ENCODE data around the gene ARHGEF37.

Gene ARHGEF37

GRCh38 chr5:149635394-149635793 is 54.1 kb downstream of the ARHGEF37 start:
- no peak for DNase-seq (ENCODE audit: extremely low spot score)
- ChIA-PET CTCF (interaction anchor here (1.2 to 2.3 kb wide), 3 partner anchors 17 to 193 kb away, joined by 4 to 19 read pairs (median 5); no protein-coding TSS in a partner anchor), POLR2A (no interaction called here)
- TF ChIP-seq SP1 (IDR thresholded peaks at IDR 0.05) (no peak), NFRKB (IDR thresholded peaks at IDR 0.05) (no peak), TARDBP (IDR thresholded peaks at IDR 0.05) (no peak), ELF4 (IDR thresholded peaks at IDR 0.05) (no peak), FOXA1 (IDR thresholded peaks at IDR 0.05) (no peak)

- POLR2A ChIA-PET, result no interaction called here
- no peak for DNase-seq (ENCODE audit: extremely low spot score)
- CTCF ChIA-PET, result interaction anchor here (0.6 to 2.3 kb wide), 12 partner anchors 8 to 354 kb away, joined by 3 to 19 read pairs (median 5); no protein-coding TSS in a partner anchor
- TF ChIP-seq FOXM1 (IDR thresholded peaks at IDR 0.05; ENCODE audit: borderline replicate concordance), result no peak
- TF ChIP-seq ELF4 (IDR thresholded peaks at IDR 0.05), result no peak
- no peak for TF ChIP-seq CTBP1 (IDR thresholded peaks at IDR 0.05; ENCODE audit: borderline replicate concordance)
- TF ChIP-seq SUZ12 (IDR thresholded peaks at IDR 0.05), result no peak
- TF ChIP-seq SP1 (IDR thresholded peaks at IDR 0.05), result no peak
- TF ChIP-seq NFRKB (IDR thresholded peaks at IDR 0.05), result no peak
- TF ChIP-seq FOXK2 (IDR thresholded peaks at IDR 0.05), result no peak
- TF ChIP-seq HDGF (IDR thresholded peaks at IDR 0.05; ENCODE audit: borderline replicate concordance), result no peak
- no peak for TF ChIP-seq PKNOX1 (IDR thresholded peaks at IDR 0.05)
- TF ChIP-seq ZNF384 (IDR thresholded peaks at IDR 0.05), result no peak
- no peak for TF ChIP-seq LEF1 (IDR thresholded peaks at IDR 0.05; ENCODE audit: borderline replicate concordance)
- no peak for TF ChIP-seq FOXA1 (IDR thresholded peaks at IDR 0.05)
- no peak for TF ChIP-seq L3MBTL2 (conservative IDR thresholded peaks at IDR 0.05)
- TF ChIP-seq TARDBP (IDR thresholded peaks at IDR 0.05), result no peak
- TF ChIP-seq BHLHE40 (IDR thresholded peaks at IDR 0.05; ENCODE audit: borderline replicate concordance), result no peak
- no peak for TF ChIP-seq ARNT (IDR thresholded peaks at IDR 0.05)
Measured at GRCh38 chr5:149636191-149636860, 55.0 kb downstream of the ARHGEF37 start.

- ChIA-PET POLR2A (no interaction called here), CTCF (interaction anchor here (0.6 to 2.3 kb wide), 12 partner anchors 9 to 353 kb away, joined by 3 to 19 read pairs (median 5); no protein-coding TSS in a partner anchor)
- TF ChIP-seq NFRKB (IDR thresholded peaks at IDR 0.05), result no peak
- TF ChIP-seq LEF1 (IDR thresholded peaks at IDR 0.05; ENCODE audit: borderline replicate concordance), result no peak
- TF ChIP-seq FOXK2 (IDR thresholded peaks at IDR 0.05), result no peak
- TF ChIP-seq TARDBP (IDR thresholded peaks at IDR 0.05), result no peak
- TF ChIP-seq BHLHE40 (IDR thresholded peaks at IDR 0.05; ENCODE audit: borderline replicate concordance), result no peak
- no peak for TF ChIP-seq FOXM1 (IDR thresholded peaks at IDR 0.05; ENCODE audit: borderline replicate concordance)
- no peak for TF ChIP-seq L3MBTL2 (conservative IDR thresholded peaks at IDR 0.05)
- no peak for TF ChIP-seq FOXA1 (IDR thresholded peaks at IDR 0.05)
- TF ChIP-seq ARNT (IDR thresholded peaks at IDR 0.05), result no peak
- TF ChIP-seq HDGF (IDR thresholded peaks at IDR 0.05; ENCODE audit: borderline replicate concordance), result no peak
- no peak for TF ChIP-seq SUZ12 (IDR thresholded peaks at IDR 0.05)
- no peak for TF ChIP-seq ZNF384 (IDR thresholded peaks at IDR 0.05)
- TF ChIP-seq SP1 (IDR thresholded peaks at IDR 0.05), result no peak
- no peak for TF ChIP-seq CTBP1 (IDR thresholded peaks at IDR 0.05; ENCODE audit: borderline replicate concordance)
- TF ChIP-seq ELF4 (IDR thresholded peaks at IDR 0.05), result no peak
- no peak for TF ChIP-seq PKNOX1 (IDR thresholded peaks at IDR 0.05)
- DNase-seq (ENCODE audit: extremely low spot score), result peak; percentile 76
Measured at GRCh38 chr5:149636861-149637246, 55.6 kb downstream of the ARHGEF37 start.

- ChIA-PET POLR2A (no interaction called here), CTCF (interaction anchor here (0.7 to 1.2 kb wide), 5 partner anchors 19 to 324 kb away, joined by 3 to 4 read pairs (median 3); no protein-coding TSS in a partner anchor)
- TF ChIP-seq HDGF (IDR thresholded peaks at IDR 0.05; ENCODE audit: borderline replicate concordance), result no peak
- no peak for TF ChIP-seq SUZ12 (IDR thresholded peaks at IDR 0.05)
- TF ChIP-seq PKNOX1 (IDR thresholded peaks at IDR 0.05), result no peak
- no peak for DNase-seq (ENCODE audit: extremely low spot score)
Measured at GRCh38 chr5:149638136-149638535, 56.8 kb downstream of the ARHGEF37 start.

GRCh38 chr5:149638546-149639241 is 57.4 kb downstream of the ARHGEF37 start:
- DNase-seq (ENCODE audit: extremely low spot score), result no peak
- CTCF ChIA-PET, result interaction anchor here (0.7 to 1.2 kb wide), 5 partner anchors 20 to 324 kb away, joined by 3 to 4 read pairs (median 3); no protein-coding TSS in a partner anchor
- TF ChIP-seq BHLHE40 (IDR thresholded peaks at IDR 0.05; ENCODE audit: borderline replicate concordance), result no peak
- no peak for TF ChIP-seq PKNOX1 (IDR thresholded peaks at IDR 0.05)
- no peak for TF ChIP-seq TARDBP (IDR thresholded peaks at IDR 0.05)
- TF ChIP-seq L3MBTL2 (conservative IDR thresholded peaks at IDR 0.05), result no peak
- no peak for TF ChIP-seq CTBP1 (IDR thresholded peaks at IDR 0.05; ENCODE audit: borderline replicate concordance)
- no peak for TF ChIP-seq ARNT (IDR thresholded peaks at IDR 0.05)
- no peak for TF ChIP-seq SP1 (IDR thresholded peaks at IDR 0.05)
- no peak for TF ChIP-seq FOXM1 (IDR thresholded peaks at IDR 0.05; ENCODE audit: borderline replicate concordance)
- no peak for TF ChIP-seq FOXK2 (IDR thresholded peaks at IDR 0.05)
- no peak for TF ChIP-seq ELF4 (IDR thresholded peaks at IDR 0.05)
- TF ChIP-seq SUZ12 (IDR thresholded peaks at IDR 0.05), result no peak
- no peak for TF ChIP-seq NFRKB (IDR thresholded peaks at IDR 0.05)
- no peak for TF ChIP-seq ZNF384 (IDR thresholded peaks at IDR 0.05)
- TF ChIP-seq LEF1 (IDR thresholded peaks at IDR 0.05; ENCODE audit: borderline replicate concordance), result no peak
- TF ChIP-seq FOXA1 (IDR thresholded peaks at IDR 0.05), result no peak
- POLR2A ChIA-PET, result no interaction called here
